ENCODE data around the gene GNG8. TPM values are rescaled to one million over a fixed set of nuclear protein-coding genes. Genes with fewer than 3 reads are reported as not detected.

GNG8 gene
- total and polyA plus RNA-seq, 9 of the 15 experiments (the other 6 are each of a cell fraction or from before 2014, with no cell fraction given), result 1.3 TPM; not detected in 8

- TF ChIP-seq TOE1 (IDR thresholded peaks at IDR 0.05; ENCODE audit: borderline replicate concordance) (no peak), TOE1 (CRISPR knock-in tag; IDR thresholded peaks at IDR 0.05; ENCODE audit: borderline replicate concordance, low read depth) (no peak), ESRRA (IDR thresholded peaks at IDR 0.05; ENCODE audit: borderline replicate concordance, low read depth) (peak; percentile 45; the same call in 1 of the 2 replicates)
These were observed 10.3 kb downstream of the GNG8 start (continued) for GRCh38 chr19:46625731-46626130.

GRCh38 chr19:46624958-46625661 lies 10.9 kb downstream of the GNG8 start, which contains the start of gene PTGIR:
TSS of gene PTGIR (minus strand) at chr19:46625089. CDS start at chr19:46624225, 864 bp downstream.
- BruUV-seq (replicated peaks), result no TSS peak
- Histone ChIP-seq H3K9me3 (replicated peaks; ENCODE audit: control insufficient read depth, insufficient read depth, low read depth, low read length) (no peaks in the 10 kb centered on the region), H3K4me3 (no peak within 1 kb of the TSS), H4K20me1 (replicated peaks; ENCODE audit: control insufficient read depth, insufficient read depth, low read length) (no peaks in the 10 kb centered on the region), H3K4me1 (replicated peaks in 1 of 2; ENCODE audit: control insufficient read depth in 2 of 2, insufficient read depth in 2 of 2, low read length in 2 of 2) (peaks cover 49 to 75% of the 10 kb centered on the region in 2 experiments), H2AFZ (ENCODE audit: low read depth, low read length) (peak within 1 kb of the TSS; percentile 95), H3K36me3 (ENCODE audit: control insufficient read depth, insufficient read depth, low read length) (no peaks in the 10 kb centered on the region), H3K27me3 (ENCODE audit: control insufficient read depth in 2 of 2, insufficient read depth in 2 of 2, low read length in 2 of 2) (no peaks in the 10 kb centered on the region), H3K9ac (ENCODE audit: insufficient read depth in 1 of 2, low read depth in 2 of 2, low read length in 2 of 2) (peak within 1 kb of the TSS in 1 of 2 experiments; percentile 70; a peak in 2 of 4 replicates), H3K27ac (ENCODE audit: extremely low read depth, low read depth, low read length) (peak within 1 kb of the TSS; percentile 47; the same call in 2 of the 3 replicates), H3K79me2 (ENCODE audit: control insufficient read depth, insufficient read depth, low read length) (no peaks in the 10 kb centered on the region), H3K4me2 (ENCODE audit: insufficient read depth, low read length) (peak within 1 kb of the TSS; percentile 57), H3K9me1 (ENCODE audit: control insufficient read depth, insufficient read depth, low read length) (no peaks in the 10 kb centered on the region)
- peak; percentile 75 for ATAC-seq
- DNase-seq (ENCODE audit: extremely low read depth in 1 of 4, low spot score in 3 of 4), result peak; percentile 58 to 69 (median 67)
- in situ Hi-C loops (cut with MboI), result no loop called here
- intact Hi-C loops (cut with micrococcal nuclease), result no loop called here
- 23% methylated on average over 10 of the region's 13 CpGs for WGBS (ENCODE audit: insufficient coverage, low coverage, missing lambda C conversion rate)
- ChIA-PET POLR2A (interaction anchor here (0.9 kb wide), 1 partner anchor 9 kb away, joined by 3 read pairs; no protein-coding TSS in a partner anchor), CTCF (ENCODE audit: low intra/inter-chr PET ratio) (no interaction called here)
- FAIRE-seq, result peak; percentile 42
- TF ChIP-seq SRSF3 (IDR thresholded peaks at IDR 0.05; ENCODE audit: insufficient read depth, low read length), result no peak
- no peak for TF ChIP-seq MECOM (CRISPR knock-in tag; IDR thresholded peaks at IDR 0.05)
- TF ChIP-seq E2F8 (IDR thresholded peaks at IDR 0.05; ENCODE audit: low read depth, partially characterized antibody), result no peak
- TF ChIP-seq RFX7 (CRISPR knock-in tag; IDR thresholded peaks at IDR 0.05), result no peak
- 0 out of 2 replicates have a peak, but pooled peaks have one; percentile 18 for TF ChIP-seq LARP7 (IDR thresholded peaks at IDR 0.05)
- peak in 1 of 2 experiments; percentile 32; a peak in 1 of 4 replicates for TF ChIP-seq MAZ (CRISPR knock-in tag; conservative IDR thresholded peaks at IDR 0.05 in 1 of 2, IDR thresholded peaks at IDR 0.05 in 1 of 2)
- TF ChIP-seq DPF2 (IDR thresholded peaks at IDR 0.05), result peak; percentile 36; the same call in 1 of the 2 replicates
- TF ChIP-seq ZNF507 (tag; conservative IDR thresholded peaks at IDR 0.05), result no peak
- peak; percentile 91 for TF ChIP-seq ZEB2 (IDR thresholded peaks at IDR 0.05)
- no peak for TF ChIP-seq FOXA3 (CRISPR knock-in tag; conservative IDR thresholded peaks at IDR 0.05 in 1 of 2, IDR thresholded peaks at IDR 0.05 in 1 of 2)
- no peak for TF ChIP-seq PHB (CRISPR knock-in tag; IDR thresholded peaks at IDR 0.05)
- TF ChIP-seq KHSRP (IDR thresholded peaks at IDR 0.05), result no peak
- TF ChIP-seq HDAC1 (IDR thresholded peaks at IDR 0.05), result peak in 1 of 2 experiments; percentile 60; a peak in 2 of 4 replicates
- TF ChIP-seq PHF20 (IDR thresholded peaks at IDR 0.05; ENCODE audit: partially characterized antibody), result peak; percentile 17
- TF ChIP-seq ZBED1 (IDR thresholded peaks at IDR 0.05), result no peak
- no peak for TF ChIP-seq ZFP36 (IDR thresholded peaks at IDR 0.05; ENCODE audit: low read depth, low read length, partially characterized antibody)
- no peak for TF ChIP-seq MEF2D (tag; conservative IDR thresholded peaks at IDR 0.05; ENCODE audit: low read depth)
- TF ChIP-seq HDAC6 (IDR thresholded peaks at IDR 0.05; ENCODE audit: low read depth, low read length), result no peak

All from K562 (cell line).